ENCODE results near the gene CHSY3.

The CHSY3 gene

GRCh38 chr5:130110328-130110727, 206.1 kb downstream of the CHSY3 start:
- peak; percentile 61 for DNase-seq
- in situ Hi-C loops (cut with HindIII; ENCODE audit: low pct_ligation_motif_present, low sequenced_read_pairs): no loop called here
- no peak overlapping the region for H3K4me3 ChIP-seq (ENCODE audit: low read depth, low read length)
- TF ChIP-seq CTCF (IDR thresholded peaks at IDR 0.05; ENCODE audit: low read depth, low read length, missing control alignments): no peak
- H3K36me3 ChIP-seq (replicated peaks): no peaks in the 10 kb centered on the region
- H3K27me3 ChIP-seq (replicated peaks): no peaks in the 10 kb centered on the region
- H3K27ac ChIP-seq: no peak overlapping the region

- no peak overlapping the region for H3K27ac ChIP-seq
- in situ Hi-C loops (cut with HindIII; ENCODE audit: low pct_ligation_motif_present, low sequenced_read_pairs): no loop called here
- no peak for DNase-seq
- TF ChIP-seq CTCF (IDR thresholded peaks at IDR 0.05; ENCODE audit: low read depth, low read length, missing control alignments): no peak
- H3K4me3 ChIP-seq (ENCODE audit: low read depth, low read length): no peak overlapping the region
- H3K36me3 ChIP-seq (replicated peaks): no peaks in the 10 kb centered on the region
- no peaks in the 10 kb centered on the region for H3K27me3 ChIP-seq (replicated peaks)
Measured at GRCh38 chr5:130111746-130112145, 207.5 kb downstream of the CHSY3 start.

- DNase-seq: no peak
- in situ Hi-C loops (cut with HindIII; ENCODE audit: low pct_ligation_motif_present, low sequenced_read_pairs): no loop called here
- no peak for TF ChIP-seq CTCF (IDR thresholded peaks at IDR 0.05; ENCODE audit: low read depth, low read length, missing control alignments)
- no peak overlapping the region for H3K27ac ChIP-seq
- H3K27me3 ChIP-seq (replicated peaks): no peaks in the 10 kb centered on the region
- H3K36me3 ChIP-seq (replicated peaks): no peaks in the 10 kb centered on the region
- no peak overlapping the region for H3K4me3 ChIP-seq (ENCODE audit: low read depth, low read length)
Measured at GRCh38 chr5:130112246-130112645, 208.0 kb downstream of the CHSY3 start.

GRCh38 chr5:130115686-130116085, 211.4 kb downstream of the CHSY3 start:
- in situ Hi-C loops (cut with HindIII; ENCODE audit: low pct_ligation_motif_present, low sequenced_read_pairs): no loop called here
- DNase-seq: no peak
- no peaks in the 10 kb centered on the region for H3K36me3 ChIP-seq (replicated peaks)
- H3K27ac ChIP-seq: no peak overlapping the region
- H3K27me3 ChIP-seq (replicated peaks): no peaks in the 10 kb centered on the region
- H3K4me3 ChIP-seq (ENCODE audit: low read depth, low read length): no peak overlapping the region
- no peak for TF ChIP-seq CTCF (IDR thresholded peaks at IDR 0.05; ENCODE audit: low read depth, low read length, missing control alignments)

- Histone ChIP-seq H3K4me3 (ENCODE audit: low read depth, low read length) (no peak overlapping the region), H3K27ac (no peak overlapping the region), H3K27me3 (replicated peaks) (no peaks in the 10 kb centered on the region), H3K36me3 (replicated peaks) (no peaks in the 10 kb centered on the region)
- no peak for TF ChIP-seq CTCF (IDR thresholded peaks at IDR 0.05; ENCODE audit: low read depth, low read length, missing control alignments)
- in situ Hi-C loops (cut with HindIII; ENCODE audit: low pct_ligation_motif_present, low sequenced_read_pairs): no loop called here
- no peak for DNase-seq
Measured at GRCh38 chr5:130116462-130116861, 212.2 kb downstream of the CHSY3 start.

- no peaks in the 10 kb centered on the region for H3K36me3 ChIP-seq (replicated peaks)
- H3K27me3 ChIP-seq (replicated peaks): no peaks in the 10 kb centered on the region
- in situ Hi-C loops (cut with HindIII; ENCODE audit: low pct_ligation_motif_present, low sequenced_read_pairs): no loop called here
- no peak overlapping the region for H3K27ac ChIP-seq
- no peak overlapping the region for H3K4me3 ChIP-seq (ENCODE audit: low read depth, low read length)
- TF ChIP-seq CTCF (IDR thresholded peaks at IDR 0.05; ENCODE audit: low read depth, low read length, missing control alignments): no peak
- no peak for DNase-seq
Measured at GRCh38 chr5:130116972-130117371, 212.7 kb downstream of the CHSY3 start.
